ENCODE results near the gene ATXN10. TPM values are rescaled to one million over a fixed set of nuclear protein-coding genes. Genes with fewer than 3 reads are reported as not detected.

The ATXN10 gene
- total and polyA plus RNA-seq, 2 of the 8 experiments (the other 6 are each of a cell fraction or from before 2014, with no cell fraction given) = 134 to 210 TPM

- Histone ChIP-seq H3K14ac (ENCODE audit: insufficient read length) (no peak overlapping the region), H3K27ac (ENCODE audit: low read depth, low read length) (no peak overlapping the region), H2BK120ac (replicated peaks; ENCODE audit: low read depth, low read length) (no peak overlapping the region), H3K4me2 (ENCODE audit: insufficient read depth in 1 of 2, low read depth in 2 of 2, low read length in 2 of 2) (no peak overlapping the region), H3K9ac (replicated peaks in 1 of 4; ENCODE audit: extremely low read depth in 1 of 4, low read depth in 3 of 4, low read length in 3 of 4) (no peak overlapping the region), H3K36me3 (ENCODE audit: control insufficient read depth in 2 of 4, insufficient read depth in 4 of 4, low read length in 3 of 4) (peaks cover 0 to 25% (median 16%) of the 10 kb centered on the region in 4 experiments; a peak in 5 of 8 replicates), H4K8ac (ENCODE audit: extremely low read depth, insufficient read depth, low read length) (no peak overlapping the region), H2AFZ (ENCODE audit: low read length) (no peak overlapping the region), H4K91ac (replicated peaks; ENCODE audit: insufficient read length, low read length) (no peak overlapping the region), H3K4me1 (replicated peaks in 1 of 4; ENCODE audit: control insufficient read depth in 3 of 4, insufficient read depth in 4 of 4, low read length in 3 of 4) (peaks cover 0 to 5% (median 0%) of the 10 kb centered on the region in 4 experiments; a peak in 1 of 7 replicates), H3K23me2 (ENCODE audit: low read depth, low read length) (no peaks in the 10 kb centered on the region), H3K4ac (replicated peaks; ENCODE audit: insufficient read length, low read depth, low read length) (no peak overlapping the region), H3K79me2 (ENCODE audit: control insufficient read depth in 1 of 2, insufficient read depth in 2 of 2, low read length in 2 of 2) (peaks cover 0 to 20% of the 10 kb centered on the region in 2 experiments; a peak in 2 of 4 replicates), H4K5ac (ENCODE audit: insufficient read length, low read depth, low read length) (no peak overlapping the region), H3K23ac (ENCODE audit: insufficient read length) (no peak overlapping the region), H4K20me1 (replicated peaks in 1 of 2; ENCODE audit: control insufficient read depth in 1 of 2, insufficient read depth in 2 of 2, low read length in 2 of 2) (peaks cover 2% of the 10 kb centered on the region in 2 experiments), H3K4me3 (ENCODE audit: extremely low read depth in 1 of 4, insufficient read depth in 2 of 4, low read depth in 3 of 4, low read length in 4 of 4) (no peak overlapping the region), H2AK5ac (ENCODE audit: low read depth, low read length) (no peak overlapping the region), H2BK15ac (ENCODE audit: low read length) (no peak overlapping the region), H2BK12ac (ENCODE audit: low read depth, low read length) (no peak overlapping the region), H3K79me1 (ENCODE audit: low read depth, low read length) (peaks cover 3% of the 10 kb centered on the region; the same call in 1 of the 2 replicates), H3K56ac (replicated peaks; ENCODE audit: insufficient read length, low read depth, low read length) (no peak overlapping the region), H2BK5ac (ENCODE audit: low read depth, low read length) (no peak overlapping the region), H3K9me3 (ENCODE audit: insufficient read depth in 2 of 2, low read depth in 1 of 2, low read length in 1 of 2) (no peaks in the 10 kb centered on the region), H2BK20ac (ENCODE audit: low read length) (no peak overlapping the region), H3K27me3 (replicated peaks in 1 of 4; ENCODE audit: control insufficient read depth in 3 of 4, extremely low read depth in 1 of 4, insufficient read depth in 3 of 4, low read length in 3 of 4) (no peaks in the 10 kb centered on the region), H3K18ac (ENCODE audit: extremely low read depth, low read length) (no peak overlapping the region)
- ChIA-PET CTCF (ENCODE audit: partially characterized antibody) (no interaction called here), POLR2A (ENCODE audit: partially characterized antibody) (interaction anchor here (1.1 kb wide), 1 partner anchor 19 kb away, joined by 3 read pairs; no protein-coding TSS in a partner anchor)
- no peak for DNase-seq (ENCODE audit: low read depth in 1 of 2, low spot score in 2 of 2)
- no peak for FAIRE-seq
- 92% methylated on average over 3 of the region's 3 CpGs; no CpG with 5 or more reads in 1 of the 2 experiments for WGBS, 2 experiments (ENCODE audit: extremely low coverage in 1 of 2, insufficient coverage in 1 of 2, insufficient read length in 1 of 2, insufficient replicate concordance in 2 of 2, low coverage in 1 of 2, low lambda C conversion rate in 2 of 2, missing lambda C conversion rate in 1 of 2)
- TF ChIP-seq ASH2L (IDR thresholded peaks at IDR 0.05; ENCODE audit: low read length) (no peak), NANOG (IDR thresholded peaks at IDR 0.05; ENCODE audit: insufficient read depth, low read depth, low read length, poor library complexity, severe bottlenecking) (no peak), SIX5 (IDR thresholded peaks at IDR 0.05; ENCODE audit: low read depth, low read length) (no peak), CREB1 (IDR thresholded peaks at IDR 0.05) (no peak), RNF2 (IDR thresholded peaks at IDR 0.05; ENCODE audit: borderline replicate concordance, low read depth, low read length, missing control alignments, poor library complexity, severe bottlenecking) (no peak), HDAC6 (IDR thresholded peaks at IDR 0.05; ENCODE audit: low read depth, low read length) (no peak), RFX5 (IDR thresholded peaks at IDR 0.05; ENCODE audit: borderline replicate concordance, low read depth, low read length) (no peak), KDM5A (IDR thresholded peaks at IDR 0.05; ENCODE audit: low read length) (no peak), RBBP5 (IDR thresholded peaks at IDR 0.05; ENCODE audit: borderline replicate concordance, low read depth, low read length) (no peak), SP4 (IDR thresholded peaks at IDR 0.05; ENCODE audit: low read length) (no peak), CTCF (IDR thresholded peaks at IDR 0.05; ENCODE audit: control extremely low read depth in 1 of 3, insufficient read depth in 1 of 3, low read depth in 1 of 3, low read length in 3 of 3) (no peak)
These were observed 31.3 kb downstream of the ATXN10 start for GRCh38 chr22:45702981-45703380.

Data from H1 (cell line).